H1 (cell line): ENCODE data around the gene MYO15A. TPM values are rescaled to one million over a fixed set of nuclear protein-coding genes. Genes with fewer than 3 reads are reported as not detected.

Experiments used
- CHD2 ChIP-seq: IDR thresholded peaks from 2 replicates; pipeline ENCODE4 v1.6.1; 2012; ENCODE audit warnings: low read length, improper control_type of control experiment
- EP300 ChIP-seq, 2 experiments: IDR thresholded peaks; 1 replicate in 1 of 2; 2 replicates in 1 of 2; pipeline ENCODE4 v1.6.1; 2011 to 2012; ENCODE audit warnings: low read depth in 2 of 2, low read length in 2 of 2, mild to moderate bottlenecking in 2 of 2, borderline replicate concordance in 1 of 2, inconsistent platforms in 1 of 2, moderate library complexity in 1 of 2
- polyA plus RNA-seq, 7 experiments: library from polyadenylated mRNA; depleted of rRNA in 3 of 7; stranded (reverse) in 5 of 7; unstranded in 2 of 7; fragments of >200 nt in 5 of 7; fragments of 200-250 nt in 2 of 7; gene quantifications; 1 replicate in 5 of 7; 2 replicates in 1 of 7; 4 replicates in 1 of 7; pipeline versions ENCODE4 v1.2.1 to v1.2.3, GENCODE V29; 2011 to 2013; ENCODE audit warnings: missing spikeins in 2 of 7, mixed read lengths in 2 of 7
- total RNA-seq: library from RNA; stranded (reverse); fragmentation: NEBNext Ultra II Directional; extraction: Animal tissue kit (Norgen Biotek cat#: 25700); gene quantifications from 2 replicates; pipeline ENCODE4 v1.2.1, GENCODE V29; 2021

Gene MYO15A
- total and polyA plus RNA-seq, 2 of the 8 experiments (the other 6 are each of a cell fraction or from before 2014, with no cell fraction given) = 1.6 to 4.2 TPM

DNA sequence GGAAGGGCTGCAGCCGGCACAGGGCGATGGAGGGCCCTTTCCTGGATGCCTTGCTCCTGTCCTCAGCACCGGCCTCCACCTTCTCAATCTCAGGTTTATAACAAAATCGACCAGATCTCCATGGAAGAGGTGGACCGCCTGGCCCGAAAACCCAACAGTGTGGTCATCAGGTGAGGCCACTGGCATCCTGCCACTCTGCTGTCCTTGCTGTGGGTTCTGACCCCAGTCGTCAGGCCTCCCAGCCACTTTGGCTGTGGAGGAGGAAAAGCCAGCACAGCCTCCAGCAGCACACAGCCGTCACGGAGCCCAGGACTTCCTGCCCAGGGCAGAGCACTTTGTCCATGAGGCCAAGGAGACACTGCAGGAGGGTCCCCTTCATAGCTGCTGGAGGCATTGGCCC, 6.7 kb upstream of the MYO15A start (continued):
- TF ChIP-seq CHD2 (no peak), EP300 (IDR thresholded peaks at IDR 0.05; ENCODE audit: borderline replicate concordance in 1 of 2, low read depth in 2 of 2, low read length in 2 of 2) (no peak)
